A673 (cell line): ENCODE measurements around the gene BCL2L12. TPM values are rescaled to one million over a fixed set of nuclear protein-coding genes. Genes with fewer than 3 reads are reported as not detected.
"Not testable (repeated sequence)": the region's sequence is repeated elsewhere in the genome, so short reads cannot be mapped to it uniquely, and the experiment has no call there.

ENCODE experiments used
- Bru-seq: library from RNA; stranded (reverse); fragments of 400-500 nt; gene quantifications from one replicate; lab custom pipeline; 2021; lab: Mats Ljungman, UMichigan
- BruChase-seq, 2 experiments: library from RNA; stranded (reverse); fragments of 400-500 nt; gene quantifications; one replicate each; lab custom pipeline; 2021; lab: Mats Ljungman, UMichigan
- BruUV-seq: library from RNA; stranded (reverse); fragments of 400-500 nt; replicated peaks from 2 replicates; lab custom pipeline; 2021; lab: Mats Ljungman, UMichigan
- CTCF ChIA-PET: fragments of 300-600 bp; sonication (Branson Sonifier 250); formaldehyde crosslinking; loops from one replicate; lab custom pipeline; 2022; ENCODE audit warnings: antibody characterized with exemption; lab: Charles Lee
- POLR2A ChIA-PET: fragments of 300-600 bp; sonication (Branson Sonifier 250); formaldehyde crosslinking; loops from one replicate; lab custom pipeline; 2022; ENCODE audit warnings: antibody characterized with exemption; ENCODE audit not compliant: low non-redundant PET; lab: Charles Lee
- DNase-seq: peaks from one replicate; pipeline ENCODE4 v3.0.0-alpha.2; 2015; ENCODE audit warnings: low spot score
- H3K27ac ChIP-seq: fragments of 200-600 bp; sonication (generic); 2 replicates; pipeline ENCODE4 v1.5.1; 2016; ENCODE audit warnings: mixed run types, low read depth, mild to moderate bottlenecking, mixed read lengths, antibody characterized with exemption, low read length; ENCODE audit not compliant: poor library complexity, severe bottlenecking
- H3K27me3 ChIP-seq: fragments of 200-600 bp; sonication (generic); replicated peaks from 2 replicates; pipeline ENCODE4 v1.6.1; 2017; ENCODE audit warnings: mixed run types, low read depth, mild to moderate bottlenecking, mixed read lengths, antibody characterized with exemption, low read length; ENCODE audit not compliant: insufficient read depth, poor library complexity
- H3K36me3 ChIP-seq: fragments of 200-600 bp; sonication (generic); 2 replicates; pipeline ENCODE4 v1.6.1; 2016; ENCODE audit warnings: mixed run types, mild to moderate bottlenecking, mixed read lengths, antibody characterized with exemption, low read length; ENCODE audit not compliant: insufficient read depth, poor library complexity, severe bottlenecking
- H3K4me1 ChIP-seq: fragments of 200-600 bp; sonication (generic); 2 replicates; pipeline ENCODE4 v1.6.1; 2017; ENCODE audit warnings: mixed run types, mild to moderate bottlenecking, mixed read lengths, antibody characterized with exemption, low read length; ENCODE audit not compliant: insufficient read depth, poor library complexity, severe bottlenecking
- H3K4me3 ChIP-seq: fragments of 200-600 bp; sonication (generic); 2 replicates; pipeline ENCODE4 v1.5.1; 2016; ENCODE audit warnings: low read depth, mixed run types, mild to moderate bottlenecking, mixed read lengths, low read length; ENCODE audit not compliant: poor library complexity, severe bottlenecking
- H3K9me3 ChIP-seq: fragments of 200-600 bp; sonication (generic); 2 replicates; pipeline ENCODE4 v1.6.1; 2016; ENCODE audit warnings: mixed run types, low read depth, mild to moderate bottlenecking, mixed read lengths, antibody characterized with exemption, low read length; ENCODE audit not compliant: poor library complexity, severe bottlenecking
- CTCF ChIP-seq: fragments of 300-800, 200-600 bp; sonication (generic); conservative IDR thresholded peaks from 2 replicates; pipeline ENCODE4 v1.5.1; 2017; ENCODE audit warnings: low read depth, mild to moderate bottlenecking, antibody characterized with exemption, low read length, moderate library complexity, mixed read lengths
- EZH2 ChIP-seq: fragments of 200-600 bp; sonication (generic); IDR thresholded peaks from 2 replicates; pipeline ENCODE4 v1.6.1; 2017; ENCODE audit warnings: borderline replicate concordance, low read depth, mild to moderate bottlenecking, mixed read lengths, antibody characterized with exemption, low read length; ENCODE audit not compliant: poor library complexity, severe bottlenecking
- intact Hi-C: fragments of 100-400 bp; cut with micrococcal nuclease; formaldehyde crosslinking; loops from one replicate; pipeline ENCODE4 v1.10.0; 2022; ENCODE audit not compliant: unreplicated experiment
- long read RNA-seq: library from polyadenylated mRNA; stranded (forward); transcript quantifications from one replicate; pipeline ENCODE4 v2.0.0, GENCODE V29; 2022
- total RNA-seq: library from RNA; stranded (reverse); gene quantifications from 2 replicates; pipeline ENCODE4 v1.2.3, GENCODE V29; 2021

Gene BCL2L12
- total RNA-seq (97.4 and 99.1 TPM in 2 replicates), Bru-seq, nascent RNA (percentile 69 among the genes with signal in this experiment), BruChase-seq, experiment 1, labeled RNA remaining after a 2-hour chase (percentile 84 among the genes with signal in this experiment), BruChase-seq, experiment 2, labeled RNA remaining after a 6-hour chase (percentile 88 among the genes with signal in this experiment)
- long read RNA-seq, transcript BCL2L12-207 (6 exons, 893 nt), result minor isoform, 8 of 96 reads
- long read RNA-seq, transcript BCL2L12-212 (7 exons, 1,854 nt), result major isoform, 68 of 96 reads
- long read RNA-seq, partial matches to known transcripts, result 6 of 96 reads
- long read RNA-seq, other reads (novel, unspliced or antisense), result 10 of 96 reads

GRCh38 chr19:49665351-49666119 is at the start of gene BCL2L12, which contains the start of gene IRF3:
Gene BCL2L12 (plus strand): TSS chr19:49665933. CDS start chr19:49666693, 760 bp downstream.
Gene IRF3 (minus strand): TSS chr19:49665857. CDS start chr19:49664838, 1,019 bp downstream.
- peaks cover 17% of the 10 kb centered on the region for H3K4me1 ChIP-seq
- no TSS peak for BruUV-seq
- peaks cover 34% of the 10 kb centered on the region for H3K36me3 ChIP-seq
- H3K27ac ChIP-seq, result peak within 1 kb of the TSS; percentile 83
- POLR2A ChIA-PET, result no interaction called here
- H3K4me3 ChIP-seq, result peak within 1 kb of the TSS; percentile 86
- TF ChIP-seq EZH2 (no peak), CTCF (no peak)
- intact Hi-C loops, result no loop called here
- CTCF ChIA-PET, result no interaction called here
- DNase-seq, result peak; percentile 97
- no peaks in the 10 kb centered on the region for H3K27me3 ChIP-seq
- H3K9me3 ChIP-seq, result no peaks in the 10 kb centered on the region

GRCh38 chr19:49616532-49616931 is 49.2 kb upstream of the BCL2L12 start:
- Histone ChIP-seq H3K4me1 (no peaks in the 10 kb centered on the region), H3K9me3 (no peaks in the 10 kb centered on the region), H3K36me3 (peaks cover 59% of the 10 kb centered on the region), H3K27ac (no peak overlapping the region), H3K27me3 (no peaks in the 10 kb centered on the region), H3K4me3 (no peak overlapping the region)
- DNase-seq, result no peak
- intact Hi-C loops, result no loop called here
- ChIA-PET CTCF (no interaction called here), POLR2A (no interaction called here)
- BruUV-seq, result no TSS peak
- TF ChIP-seq CTCF (no peak), EZH2 (no peak)

- POLR2A ChIA-PET, result no interaction called here
- DNase-seq, result no peak
- Histone ChIP-seq H3K27me3 (no peaks in the 10 kb centered on the region), H3K4me3 (no peak overlapping the region), H3K27ac (no peak overlapping the region), H3K4me1 (no peaks in the 10 kb centered on the region), H3K9me3 (no peaks in the 10 kb centered on the region), H3K36me3 (peaks cover 62% of the 10 kb centered on the region)
- BruUV-seq, result no TSS peak
- CTCF ChIA-PET, result no interaction called here
- intact Hi-C loops, result no loop called here
- TF ChIP-seq EZH2 (no peak), CTCF (no peak)
These were observed 48.8 kb upstream of the BCL2L12 start for GRCh38 chr19:49616945-49617344.

- H3K4me3 ChIP-seq, BruUV-seq, H3K27me3 ChIP-seq, POLR2A ChIA-PET, CTCF ChIA-PET, H3K4me1 ChIP-seq, H3K9me3 ChIP-seq, intact Hi-C loops, H3K27ac ChIP-seq, DNase-seq: not testable (repeated sequence)
- H3K36me3 ChIP-seq, result peaks cover 62% of the 10 kb centered on the region
These were observed 47.9 kb upstream of the BCL2L12 start for GRCh38 chr19:49617860-49618259.
